Pancreas (tissue), 10 donors: ENCODE measurements around the gene SETD2. TPM values are rescaled to one million over a fixed set of nuclear protein-coding genes. Genes with fewer than 3 reads are reported as not detected.
"Not testable (repeated sequence)": the region's sequence is repeated elsewhere in the genome, so short reads cannot be mapped to it uniquely, and the experiment has no call there.

Experiments
- ATAC-seq, 4 donors: fragments of 200-7000 bp; cut with Tn5 transposase; one replicate each; pipeline versions ENCODE4 v1.8.0 to v1.9.1; 2020; ENCODE audit warnings: mild to moderate bottlenecking in 4 of 4, moderate library complexity in 4 of 4
- DNase-seq, 6 donors: peaks; one replicate each; pipeline ENCODE4 v3.0.0-alpha.2; 2020
- FAIRE-seq: peaks from 2 replicates; lab custom pipeline; 2012; peaks lifted over from hg19 to GRCh38; lab: Jason Lieb, UNC
- H3K27ac ChIP-seq, 4 donors: fragments of 200-600 bp; sonication (generic); 1 replicate in 3 of 4; 2 replicates in 1 of 4; pipeline versions ENCODE4 v1.5.0 to v1.8.0; 2020
- H3K27me3 ChIP-seq, 4 donors: fragments of 200-600 bp; one replicate each; pipeline ENCODE4 v1.8.0; 2021
- H3K36me3 ChIP-seq, 3 donors: fragments of 200-600 bp; sonication (generic) in 1 of 3; one replicate each; pipeline versions ENCODE4 v1.5.0 to v1.8.0; 2020 to 2021
- H3K4me1 ChIP-seq, 3 donors: fragments of 200-600 bp; one replicate each; pipeline ENCODE4 v1.8.0; 2021
- H3K4me3 ChIP-seq, 4 donors: fragments of 200-600 bp; sonication (generic) in 2 of 4; one replicate each; pipeline versions ENCODE4 v1.5.0 to v1.8.0; 2020 to 2021
- H3K9me3 ChIP-seq, 4 donors: fragments of 200-600 bp; one replicate each; pipeline ENCODE4 v1.8.0; 2021
- CTCF ChIP-seq, 4 donors: fragments of 200-600 bp; sonication (generic) in 3 of 4; IDR thresholded peaks; one replicate each; pipeline versions ENCODE4 v1.5.0 to v1.8.0; 2021; ENCODE audit warnings: antibody characterized with exemption in 4 of 4
- WGBS, 2 donors: extraction: QIAGEN DNeasy Blood & Tissue Kit; methylation state at CpG; one replicate each; pipeline ENCODE4 v1.1.7; 2013; 5-methylcytosine and 5-hydroxymethylcytosine counted together
- intact Hi-C, 3 donors: fragments of 100-400 bp; cut with DNase I; formaldehyde crosslinking; loops; one replicate each; pipeline versions ENCODE4 v1.11.1 to v1.14.2; 2022
- polyA plus RNA-seq, 2 donors: library from polyadenylated mRNA; stranded (reverse); fragments of 200-250 nt; gene quantifications; one replicate each; pipeline ENCODE4 v1.2.3, GENCODE V29; 2013
- total RNA-seq, 6 donors: library from RNA; stranded (reverse); fragmentation: NEBNext Ultra II Directional in 4 of 6; extraction: Animal tissue kit (Norgen Biotek cat#: 25700) in 4 of 6; gene quantifications; one replicate each; pipeline versions ENCODE4 v1.2.1 to v1.2.4, GENCODE V29; 2021 to 2023
- donor health status: healthy with polysubstance abuse.
- donor health status: DM: no; HTN: no; CAD: no; lungs with moderate emphysema.
- donor health status: DM: no; HTN: no; CAD: no.
- donor health status: control.
- donor health status: control.
- donor health status: Bipolar disorder and iron deficiency.
- donor health status: DM: yes; HTN: yes; CAD: no.
- donor health status: DM: no; HTN: no; CAD: no.
- donor health status: DM: no; HTN: no; CAD: no.
- donor health status: DM: yes; HTN: yes; CAD: no.

The SETD2 gene
- total and polyA plus RNA-seq, 8 donors = 9.6 to 35.3 (median 21.6) TPM

GRCh38 chr3:47149339-47149933 is 14.5 kb downstream of the SETD2 start:
- no peaks in the 10 kb centered on the region for H3K9me3 ChIP-seq
- no peak overlapping the region for H3K4me3 ChIP-seq
- ATAC-seq (no peak), FAIRE-seq (no peak), DNase-seq (no peak)
- peaks cover 9 to 37% (median 12%) of the 10 kb centered on the region in 3 donors for H3K4me1 ChIP-seq
- 15 to 23% methylated on average over 2 of the region's 2 CpGs for WGBS, 2 donors
- intact Hi-C loops = no loop called here
- no peaks in the 10 kb centered on the region for H3K27me3 ChIP-seq
- no peaks in the 10 kb centered on the region for H3K36me3 ChIP-seq
- no peak overlapping the region for H3K27ac ChIP-seq
- TF ChIP-seq CTCF (IDR thresholded peaks at IDR 0.05) = no peak

DNA sequence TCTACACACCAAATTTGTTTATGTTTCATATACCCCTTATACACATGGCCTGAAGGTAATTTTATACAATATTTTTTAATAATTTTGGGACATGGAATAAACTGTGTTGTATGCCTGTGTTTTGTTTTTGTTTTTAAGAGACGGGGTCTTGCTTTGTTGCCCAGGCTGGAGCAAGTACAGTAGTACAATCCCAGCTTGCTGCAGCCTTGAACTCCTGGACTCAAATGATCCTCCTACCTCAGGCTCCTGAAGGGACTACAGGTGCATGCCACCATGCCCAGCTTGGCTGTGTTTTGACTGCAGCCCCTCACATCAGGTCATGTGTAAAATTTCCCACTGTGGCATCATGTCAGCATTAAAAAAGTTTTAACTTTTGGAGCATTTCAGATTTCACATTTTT is 18.6 kb downstream of the SETD2 start:
- DNase-seq (no peak), ATAC-seq (no peak), FAIRE-seq (no peak)
- Histone ChIP-seq H3K9me3 (no peaks in the 10 kb centered on the region), H3K4me1 (peaks cover 16 to 30% (median 27%) of the 10 kb centered on the region in 3 donors), H3K36me3 (no peaks in the 10 kb centered on the region), H3K4me3 (no peak overlapping the region), H3K27ac (no peak overlapping the region), H3K27me3 (no peaks in the 10 kb centered on the region)
- WGBS, 2 donors = 83 to 96% methylated on average over 1 of the region's 1 CpG
- intact Hi-C loops = no loop called here
- no peak for TF ChIP-seq CTCF (IDR thresholded peaks at IDR 0.05)

- H3K4me3 ChIP-seq = no peak overlapping the region
- H3K36me3 ChIP-seq = no peaks in the 10 kb centered on the region
- intact Hi-C loops = no loop called here
- no peak overlapping the region for H3K27ac ChIP-seq
- no peaks in the 10 kb centered on the region for H3K9me3 ChIP-seq
- WGBS, 2 donors = 91% methylated on average over 5 of the region's 5 CpGs
- ATAC-seq (no peak), FAIRE-seq (no peak), DNase-seq (no peak)
- no peaks in the 10 kb centered on the region for H3K27me3 ChIP-seq
- peaks cover 12 to 30% (median 27%) of the 10 kb centered on the region in 3 donors for H3K4me1 ChIP-seq
- no peak for TF ChIP-seq CTCF (IDR thresholded peaks at IDR 0.05)
Observed at GRCh38 chr3:47143068-47143467, 20.8 kb downstream of the SETD2 start.

- H3K36me3 ChIP-seq, DNase-seq, H3K9me3 ChIP-seq, H3K27ac ChIP-seq, FAIRE-seq, H3K4me3 ChIP-seq, ATAC-seq, intact Hi-C loops, H3K27me3 ChIP-seq: not testable (repeated sequence)
- peaks cover 12 to 30% (median 27%) of the 10 kb centered on the region in 3 donors for H3K4me1 ChIP-seq
- 91 to 97% methylated on average over 7 of the region's 7 CpGs for WGBS, 2 donors
Observed at GRCh38 chr3:47142536-47142935, 21.4 kb downstream of the SETD2 start.

DNA sequence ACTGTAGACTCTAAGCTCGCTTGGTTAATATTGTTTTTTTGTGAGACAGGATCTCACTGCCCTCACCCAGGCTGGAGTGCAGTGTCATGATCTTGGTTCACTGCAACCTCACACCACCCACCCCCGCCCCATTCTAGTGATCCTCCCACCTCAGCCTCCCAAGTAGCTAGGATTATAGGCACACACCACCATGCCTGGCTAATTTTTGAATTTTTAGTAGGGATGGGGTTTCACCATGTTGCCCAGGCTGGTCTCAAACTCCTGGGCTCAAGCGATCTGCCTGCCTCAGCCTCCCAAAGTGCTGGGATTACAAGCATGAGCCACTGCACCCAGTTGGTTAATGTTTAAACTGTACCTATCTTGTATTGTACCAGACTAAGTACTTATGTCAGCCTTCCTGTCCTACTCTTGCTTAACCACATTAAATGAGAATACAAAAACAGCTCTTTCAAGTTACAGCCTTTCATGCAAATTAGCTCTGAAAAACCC is 22.9 kb downstream of the SETD2 start:
- H3K36me3 ChIP-seq, H3K27ac ChIP-seq, intact Hi-C loops, FAIRE-seq, H3K27me3 ChIP-seq, H3K4me3 ChIP-seq, H3K9me3 ChIP-seq: not testable (repeated sequence)
- H3K4me1 ChIP-seq = peaks cover 12 to 35% (median 30%) of the 10 kb centered on the region in 3 donors
- ATAC-seq (peak; percentile 86 to 96 (median 95)), DNase-seq (peak in 1 of 6 donors; percentile 11)
- WGBS, 2 donors = 61 to 67% methylated on average over 3 of the region's 3 CpGs

- ATAC-seq = peak in 1 of 4 donors; percentile 19
- H3K9me3 ChIP-seq, H3K4me3 ChIP-seq, intact Hi-C loops, H3K27ac ChIP-seq, DNase-seq, FAIRE-seq, H3K36me3 ChIP-seq, H3K27me3 ChIP-seq: not testable (repeated sequence)
- 83 to 87% methylated on average over 7 of the region's 7 CpGs for WGBS, 2 donors
- peaks cover 12 to 35% (median 30%) of the 10 kb centered on the region in 3 donors for H3K4me1 ChIP-seq
Observed at GRCh38 chr3:47140553-47140952, 23.4 kb downstream of the SETD2 start.
